ENCODE results near the gene KHSRP.

DNA sequence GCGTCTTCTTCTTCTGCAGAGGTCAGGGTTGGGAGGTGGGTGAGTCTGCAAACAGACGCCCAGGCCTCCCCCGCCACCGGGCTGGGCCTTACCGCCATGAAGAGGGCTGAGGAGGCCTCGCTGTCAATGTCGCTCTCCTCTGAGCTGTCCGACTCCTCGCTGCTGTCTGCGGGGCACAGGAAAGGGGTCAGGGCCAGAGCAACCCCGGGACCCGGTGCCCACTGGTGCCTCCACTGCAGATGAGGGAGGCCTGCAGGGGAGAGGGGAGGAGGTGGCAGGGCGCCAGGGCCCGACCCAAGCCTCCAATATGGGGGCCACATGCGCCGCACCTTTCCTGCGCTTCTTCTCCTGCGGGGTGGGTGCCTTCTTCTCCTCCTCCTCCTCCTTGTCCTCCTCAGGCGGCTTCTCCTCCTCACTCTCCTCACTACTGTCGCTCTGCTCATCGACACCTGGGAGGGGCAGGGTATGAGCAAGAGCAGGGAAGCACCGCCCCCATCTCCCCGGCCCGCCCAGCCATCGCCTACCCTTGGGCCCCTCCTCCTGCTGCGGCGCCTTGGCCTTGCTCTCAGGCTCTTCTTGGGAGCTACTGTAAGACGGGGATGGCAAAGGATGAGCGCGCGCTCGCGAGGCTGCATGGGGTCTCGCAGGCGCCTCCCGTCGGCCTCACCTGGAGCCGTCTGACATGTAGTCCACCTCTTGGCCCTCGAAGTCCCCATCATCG is 43.4 kb downstream of the KHSRP start:
- TF ChIP-seq, protein P1, sequence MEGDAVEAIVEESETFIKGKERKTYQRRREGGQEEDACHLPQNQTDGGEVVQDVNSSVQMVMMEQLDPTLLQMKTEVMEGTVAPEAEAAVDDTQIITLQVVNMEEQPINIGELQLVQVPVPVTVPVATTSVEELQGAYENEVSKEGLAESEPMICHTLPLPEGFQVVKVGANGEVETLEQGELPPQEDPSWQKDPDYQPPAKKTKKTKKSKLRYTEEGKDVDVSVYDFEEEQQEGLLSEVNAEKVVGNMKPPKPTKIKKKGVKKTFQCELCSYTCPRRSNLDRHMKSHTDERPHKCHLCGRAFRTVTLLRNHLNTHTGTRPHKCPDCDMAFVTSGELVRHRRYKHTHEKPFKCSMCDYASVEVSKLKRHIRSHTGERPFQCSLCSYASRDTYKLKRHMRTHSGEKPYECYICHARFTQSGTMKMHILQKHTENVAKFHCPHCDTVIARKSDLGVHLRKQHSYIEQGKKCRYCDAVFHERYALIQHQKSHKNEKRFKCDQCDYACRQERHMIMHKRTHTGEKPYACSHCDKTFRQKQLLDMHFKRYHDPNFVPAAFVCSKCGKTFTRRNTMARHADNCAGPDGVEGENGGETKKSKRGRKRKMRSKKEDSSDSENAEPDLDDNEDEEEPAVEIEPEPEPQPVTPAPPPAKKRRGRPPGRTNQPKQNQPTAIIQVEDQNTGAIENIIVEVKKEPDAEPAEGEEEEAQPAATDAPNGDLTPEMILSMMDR (IDR thresholded peaks at IDR 0.05): no peak
- TF ChIP-seq EZH2 (IDR thresholded peaks at IDR 0.05; ENCODE audit: borderline replicate concordance, insufficient read depth, low read depth, low read length, poor library complexity, severe bottlenecking): no peak
